ENCODE results near the gene COL8A1. TPM values are rescaled to one million over a fixed set of nuclear protein-coding genes. Genes with fewer than 3 reads are reported as not detected.

The COL8A1 gene
- total RNA-seq, 1 experiment from 2014 or later: 8.1 TPM

GRCh38 chr3:99817047-99817436, 178.6 kb downstream of the COL8A1 start:
- peaks cover 48% of the 10 kb centered on the region for H3K79me2 ChIP-seq (ENCODE audit: low read depth)

GRCh38 chr3:99817437-99818240, 179.2 kb downstream of the COL8A1 start, which contains the start of gene CMSS1:
CMSS1 (plus strand) TSS chr3:99817862.
- TF ChIP-seq EZH2 (IDR thresholded peaks at IDR 0.05; ENCODE audit: low read depth): no peak
- peak; percentile 35; the same call in 1 of the 2 replicates for TF ChIP-seq CTCF (conservative IDR thresholded peaks at IDR 0.05)
- POLR2A ChIA-PET (ENCODE audit: unreplicated experiment): interaction anchor here (0.5 to 0.7 kb wide), 3 partner anchors 443 to 894 kb away, joined by 3 to 6 read pairs (median 5); partner anchors contain the start of gene TBC1D23

More at GRCh38 chr3:99817047-99817436, 178.6 kb downstream of the COL8A1 start:
- Histone ChIP-seq H3K4me1 (replicated peaks; ENCODE audit: insufficient read depth) (peaks cover 19% of the 10 kb centered on the region), H3K4me2 (peak overlapping the region; percentile 88), H4K20me1 (ENCODE audit: insufficient read depth) (no peaks in the 10 kb centered on the region), H3K9me2 (ENCODE audit: insufficient read depth) (no peaks in the 10 kb centered on the region), H3K27ac (peak overlapping the region; percentile 55), H2AFZ (peak overlapping the region; percentile 89), H3F3A (ENCODE audit: insufficient read depth, low read depth) (peaks cover 6% of the 10 kb centered on the region; the same call in 1 of the 2 replicates), H3K4me3 (peak overlapping the region; percentile 69), H3K36me3 (ENCODE audit: low read depth) (no peaks in the 10 kb centered on the region), H3K9me3 (ENCODE audit: insufficient read depth, low read depth) (no peaks in the 10 kb centered on the region), H3K27me3 (ENCODE audit: insufficient read depth, low read depth) (no peaks in the 10 kb centered on the region)
- peak in 1 of 2 experiments; percentile 10 for DNase-seq
- intact Hi-C loops (cut with micrococcal nuclease; ENCODE audit: unreplicated experiment): loop anchor here (5.0 kb wide), 1 partner anchor 585 kb away; the partner anchor contains the start of genes LNP1 and TOMM70
- TF ChIP-seq EZH2 (IDR thresholded peaks at IDR 0.05; ENCODE audit: low read depth): no peak
- no peak for TF ChIP-seq CTCF (conservative IDR thresholded peaks at IDR 0.05)
- ChIA-PET CTCF (no interaction called here), POLR2A (ENCODE audit: unreplicated experiment) (no interaction called here)
- TSS peak; percentile 85 for BruUV-seq (replicated peaks)

GRCh38 chr3:99818818-99819217, 180.4 kb downstream of the COL8A1 start:
- no peaks in the 10 kb centered on the region for H3K9me3 ChIP-seq (ENCODE audit: insufficient read depth, low read depth)
- no TSS peak for BruUV-seq (replicated peaks)
- peaks cover 6% of the 10 kb centered on the region; the same call in 1 of the 2 replicates for H3F3A ChIP-seq (ENCODE audit: insufficient read depth, low read depth)
- H4K20me1 ChIP-seq (ENCODE audit: insufficient read depth): no peaks in the 10 kb centered on the region
- no peak for DNase-seq
- no peak overlapping the region for H2AFZ ChIP-seq
- H3K4me3 ChIP-seq: peak overlapping the region; percentile 69
- intact Hi-C loops (cut with micrococcal nuclease; ENCODE audit: unreplicated experiment): loop anchor here (5.0 kb wide), 1 partner anchor 583 kb away; the partner anchor contains the start of genes LNP1 and TOMM70
- no peaks in the 10 kb centered on the region for H3K9me2 ChIP-seq (ENCODE audit: insufficient read depth)
- H3K27ac ChIP-seq: no peak overlapping the region
- no peaks in the 10 kb centered on the region for H3K36me3 ChIP-seq (ENCODE audit: low read depth)
- peaks cover 19% of the 10 kb centered on the region for H3K4me1 ChIP-seq (replicated peaks; ENCODE audit: insufficient read depth)
- TF ChIP-seq EZH2 (IDR thresholded peaks at IDR 0.05; ENCODE audit: low read depth) (no peak), CTCF (conservative IDR thresholded peaks at IDR 0.05) (no peak)
- peaks cover 63% of the 10 kb centered on the region for H3K79me2 ChIP-seq (ENCODE audit: low read depth)
- no peaks in the 10 kb centered on the region for H3K27me3 ChIP-seq (ENCODE audit: insufficient read depth, low read depth)
- peak overlapping the region; percentile 88 for H3K4me2 ChIP-seq
- POLR2A ChIA-PET (ENCODE audit: unreplicated experiment): no interaction called here
- CTCF ChIA-PET: no interaction called here

More at GRCh38 chr3:99817437-99818240, 179.2 kb downstream of the COL8A1 start, which contains the start of gene CMSS1:
- CTCF ChIA-PET: interaction anchor here (0.6 kb wide), 1 partner anchor 14 kb away, joined by 5 read pairs; no protein-coding TSS in a partner anchor
- Histone ChIP-seq H3F3A (ENCODE audit: insufficient read depth, low read depth) (peaks cover 6% of the 10 kb centered on the region; the same call in 1 of the 2 replicates), H3K4me1 (replicated peaks; ENCODE audit: insufficient read depth) (peaks cover 19% of the 10 kb centered on the region), H3K4me3 (peak within 1 kb of the TSS; percentile 69), H3K9me3 (ENCODE audit: insufficient read depth, low read depth) (no peaks in the 10 kb centered on the region), H3K27ac (peak within 1 kb of the TSS; percentile 55), H3K9me2 (ENCODE audit: insufficient read depth) (no peaks in the 10 kb centered on the region), H2AFZ (peak within 1 kb of the TSS; percentile 89), H3K36me3 (ENCODE audit: low read depth) (no peaks in the 10 kb centered on the region), H3K79me2 (ENCODE audit: low read depth) (peaks cover 52% of the 10 kb centered on the region), H3K27me3 (ENCODE audit: insufficient read depth, low read depth) (no peaks in the 10 kb centered on the region), H4K20me1 (ENCODE audit: insufficient read depth) (no peaks in the 10 kb centered on the region), H3K4me2 (peak within 1 kb of the TSS; percentile 88)
- intact Hi-C loops (cut with micrococcal nuclease; ENCODE audit: unreplicated experiment): loop anchor here (5.0 kb wide), 1 partner anchor 585 kb away; the partner anchor contains the start of genes LNP1 and TOMM70
- peak; percentile 83 to 96 for DNase-seq
- BruUV-seq (replicated peaks): TSS peak; percentile 58

All from PC-9 (cell line).